ENCODE results near the gene WNT8B. TPM values are rescaled to one million over a fixed set of nuclear protein-coding genes. Genes with fewer than 3 reads are reported as not detected.
A peak's percentile ranks its signal among the peaks of the same experiment; 100 is the strongest.

The WNT8B gene
- total and polyA plus RNA-seq, 8 donors, result not detected

GRCh38 chr10:100506596-100507356 lies 44.0 kb downstream of the WNT8B start:
- Histone ChIP-seq H3K9me3 (no peaks in the 10 kb centered on the region), H3K4me3 (no peak overlapping the region), H3K27ac (no peak overlapping the region), H3K27me3 (no peaks in the 10 kb centered on the region), H3K36me3 (peaks cover 7 to 94% (median 54%) of the 10 kb centered on the region in 4 donors), H3K4me1 (peaks cover 3 to 16% (median 12%) of the 10 kb centered on the region in 4 donors)
- WGBS, 5 donors, result 97 to 100% (median 98%) methylated on average over 5 of the region's 5 CpGs
- intact Hi-C loops (cut with DNase I; ENCODE audit: low total_unique reads), result loop anchor here (10.0 kb wide), 1 partner anchor 172 kb away; the partner anchor contains the start of gene PKD2L1
- no peak for DNase-seq
- TF ChIP-seq EP300 (IDR thresholded peaks at IDR 0.05) (no peak), POLR2AphosphoS5 (IDR thresholded peaks at IDR 0.05) (no peak), CTCF (IDR thresholded peaks at IDR 0.05) (no peak), POLR2A (IDR thresholded peaks at IDR 0.05) (no peak)

GRCh38 chr10:100507357-100507732 lies 44.5 kb downstream of the WNT8B start:
- intact Hi-C loops (cut with DNase I; ENCODE audit: low total_unique reads), result loop anchor here (10.0 kb wide), 1 partner anchor 173 kb away; the partner anchor contains the start of gene PKD2L1
- Histone ChIP-seq H3K4me3 (no peak overlapping the region), H3K27ac (no peak overlapping the region), H3K27me3 (no peaks in the 10 kb centered on the region), H3K4me1 (peaks cover 3 to 16% (median 12%) of the 10 kb centered on the region in 4 donors), H3K36me3 (peaks cover 4 to 94% (median 50%) of the 10 kb centered on the region in 4 donors), H3K9me3 (no peaks in the 10 kb centered on the region)
- TF ChIP-seq CTCF (IDR thresholded peaks at IDR 0.05), result no peak
- DNase-seq, result no peak
- 91 to 98% (median 95%) methylated on average over 5 of the region's 5 CpGs for WGBS, 5 donors

GRCh38 chr10:100508266-100508665 lies 45.5 kb downstream of the WNT8B start:
- Histone ChIP-seq H3K36me3 (peaks cover 4 to 96% (median 46%) of the 10 kb centered on the region in 4 donors), H3K27me3 (no peaks in the 10 kb centered on the region), H3K4me1 (peaks cover 3 to 16% (median 12%) of the 10 kb centered on the region in 4 donors), H3K9me3 (no peaks in the 10 kb centered on the region), H3K27ac (no peak overlapping the region), H3K4me3 (no peak overlapping the region)
- TF ChIP-seq CTCF (IDR thresholded peaks at IDR 0.05), result no peak
- no peak for TF ChIP-seq EP300 (IDR thresholded peaks at IDR 0.05)
- no peak for TF ChIP-seq POLR2A (IDR thresholded peaks at IDR 0.05)
- DNase-seq, result no peak
- 37 to 71% (median 64%) methylated on average over 1 of the region's 1 CpG for WGBS, 5 donors
- intact Hi-C loops (cut with DNase I; ENCODE audit: low total_unique reads), result loop anchor here (10.0 kb wide), 1 partner anchor 173 kb away; the partner anchor contains the start of gene PKD2L1

- Histone ChIP-seq H3K27me3 (no peaks in the 10 kb centered on the region), H3K4me3 (no peak overlapping the region), H3K9me3 (no peaks in the 10 kb centered on the region), H3K36me3 (peaks cover 4 to 94% (median 45%) of the 10 kb centered on the region in 4 donors), H3K4me1 (peaks cover 3 to 16% (median 12%) of the 10 kb centered on the region in 4 donors), H3K27ac (no peak overlapping the region)
- peak in 1 of 2 donors; percentile 78 for DNase-seq
- TF ChIP-seq CTCF (IDR thresholded peaks at IDR 0.05) (peak in 3 of 7 experiments; percentile 15 to 55 (median 38)), EP300 (IDR thresholded peaks at IDR 0.05) (no peak)
- intact Hi-C loops (cut with DNase I; ENCODE audit: low total_unique reads), result loop anchor here (10.0 kb wide), 1 partner anchor 174 kb away; the partner anchor contains the start of gene PKD2L1
- WGBS, 5 donors, result 42 to 55% (median 48%) methylated on average over 3 of the region's 3 CpGs
Observed at GRCh38 chr10:100508691-100509150, 45.9 kb downstream of the WNT8B start.
